Measurements from ENCODE around the gene KCNJ12.

DNA sequence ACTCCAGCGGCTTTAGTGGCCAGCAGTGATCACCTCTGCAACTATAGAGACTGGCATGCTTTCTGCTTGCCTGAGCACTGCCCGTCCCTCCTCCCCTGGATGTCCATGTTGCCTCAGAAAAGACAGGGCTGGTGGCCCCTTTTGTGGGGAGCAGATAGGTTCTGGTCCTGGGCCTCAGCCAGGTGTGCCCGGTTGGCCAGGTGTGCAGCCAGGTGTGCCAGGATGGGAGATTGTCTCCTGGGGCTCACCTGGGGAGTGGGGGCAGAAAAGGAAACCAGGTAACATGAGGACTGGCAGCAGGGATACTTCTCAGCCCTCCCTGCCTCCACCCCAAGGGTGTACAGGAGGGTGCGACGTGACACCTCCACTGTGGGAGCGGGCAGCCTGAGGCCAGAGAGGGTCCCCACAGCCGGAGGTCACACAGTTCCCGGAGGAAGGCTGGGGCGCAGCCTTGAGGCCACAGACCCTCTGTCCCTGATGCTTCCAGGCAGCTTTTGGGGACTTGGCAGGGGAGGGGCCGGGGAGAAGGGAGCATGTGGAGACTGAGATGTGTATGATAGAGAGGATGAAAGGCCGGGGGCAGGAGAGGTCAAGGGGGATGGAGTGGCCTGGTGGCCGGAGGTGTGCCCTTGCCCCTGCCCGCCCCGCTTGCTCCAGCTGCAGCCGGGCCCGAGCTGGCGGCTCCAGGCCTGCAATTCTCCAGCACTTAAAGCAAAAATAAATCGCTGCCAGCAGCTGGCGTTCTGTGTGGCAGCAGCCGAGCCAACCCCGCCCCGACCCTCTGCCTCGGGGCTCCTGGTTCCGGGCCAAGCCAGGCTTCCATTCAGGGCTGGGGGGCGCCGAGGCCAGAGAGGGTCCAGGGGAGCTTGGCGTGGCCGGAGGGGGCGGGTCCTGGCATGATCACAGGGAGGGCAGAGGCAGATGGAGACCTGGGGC lies 6.7 kb downstream of the KCNJ12 start:
- no peak for TF ChIP-seq POLR2A (IDR thresholded peaks at IDR 0.05)
- TF ChIP-seq, protein P1, sequence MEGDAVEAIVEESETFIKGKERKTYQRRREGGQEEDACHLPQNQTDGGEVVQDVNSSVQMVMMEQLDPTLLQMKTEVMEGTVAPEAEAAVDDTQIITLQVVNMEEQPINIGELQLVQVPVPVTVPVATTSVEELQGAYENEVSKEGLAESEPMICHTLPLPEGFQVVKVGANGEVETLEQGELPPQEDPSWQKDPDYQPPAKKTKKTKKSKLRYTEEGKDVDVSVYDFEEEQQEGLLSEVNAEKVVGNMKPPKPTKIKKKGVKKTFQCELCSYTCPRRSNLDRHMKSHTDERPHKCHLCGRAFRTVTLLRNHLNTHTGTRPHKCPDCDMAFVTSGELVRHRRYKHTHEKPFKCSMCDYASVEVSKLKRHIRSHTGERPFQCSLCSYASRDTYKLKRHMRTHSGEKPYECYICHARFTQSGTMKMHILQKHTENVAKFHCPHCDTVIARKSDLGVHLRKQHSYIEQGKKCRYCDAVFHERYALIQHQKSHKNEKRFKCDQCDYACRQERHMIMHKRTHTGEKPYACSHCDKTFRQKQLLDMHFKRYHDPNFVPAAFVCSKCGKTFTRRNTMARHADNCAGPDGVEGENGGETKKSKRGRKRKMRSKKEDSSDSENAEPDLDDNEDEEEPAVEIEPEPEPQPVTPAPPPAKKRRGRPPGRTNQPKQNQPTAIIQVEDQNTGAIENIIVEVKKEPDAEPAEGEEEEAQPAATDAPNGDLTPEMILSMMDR (IDR thresholded peaks at IDR 0.05), result no peak
